ENCODE data around the gene MEF2B.
"Not testable (repeated sequence)": the region's sequence is repeated elsewhere in the genome, so short reads cannot be mapped to it uniquely, and the experiment has no call there.

MEF2B gene

GRCh38 chr19:19192910-19193423 lies 22.9 kb upstream of the MEF2B start:
- no peak for DNase-seq

DNA sequence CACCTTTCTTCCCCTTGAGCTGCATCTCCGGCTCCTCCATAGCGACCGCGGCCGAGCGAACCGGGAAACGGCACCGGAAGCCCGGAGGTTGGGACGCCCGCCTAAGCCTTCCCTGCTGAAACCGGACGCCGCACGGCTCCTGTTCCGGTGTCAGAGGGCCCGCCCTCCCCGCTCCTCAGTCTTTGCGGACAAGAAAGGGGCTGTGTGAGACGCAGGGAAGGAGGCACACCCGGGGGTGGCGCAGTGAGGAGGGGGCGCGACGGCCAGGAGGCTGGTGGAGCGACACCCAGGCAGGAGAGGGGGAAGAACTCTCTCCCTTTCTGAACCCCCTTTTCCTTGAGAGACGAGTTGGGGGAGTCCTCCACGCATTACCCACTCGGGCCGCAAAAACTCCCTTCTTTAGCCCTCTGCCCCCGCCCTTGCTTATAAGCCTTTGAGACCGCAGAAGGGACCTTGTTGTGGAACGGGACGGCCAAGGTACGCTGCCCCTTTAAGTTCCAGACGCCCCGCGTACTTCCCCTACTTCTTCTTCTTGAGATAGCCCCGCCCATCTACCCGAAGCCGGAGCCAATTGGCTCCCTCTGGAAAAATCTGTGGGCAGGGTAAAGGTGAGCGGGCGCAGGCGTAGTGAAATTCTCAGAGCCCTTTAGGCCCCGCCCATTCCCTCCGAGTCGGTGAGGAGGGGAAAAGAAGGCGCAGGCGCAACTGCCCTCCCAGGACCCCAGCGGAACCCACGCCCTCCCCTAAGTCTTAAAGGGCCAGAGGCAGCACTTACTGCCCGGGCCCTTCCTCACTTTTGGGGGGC lies 22.2 kb upstream of the MEF2B start, which contains the start of the genes BORCS8 and RFXANK:
BORCS8 (minus strand) TSS at position 75 of the 805 bp plus-strand sequence; CDS start at position 40, 35 bp downstream.
RFXANK (plus strand) TSS at position 181 of the 805 bp plus-strand sequence. CDS start 1,689 bp downstream, outside the sequence.
- peak; percentile 99 for DNase-seq

DNA sequence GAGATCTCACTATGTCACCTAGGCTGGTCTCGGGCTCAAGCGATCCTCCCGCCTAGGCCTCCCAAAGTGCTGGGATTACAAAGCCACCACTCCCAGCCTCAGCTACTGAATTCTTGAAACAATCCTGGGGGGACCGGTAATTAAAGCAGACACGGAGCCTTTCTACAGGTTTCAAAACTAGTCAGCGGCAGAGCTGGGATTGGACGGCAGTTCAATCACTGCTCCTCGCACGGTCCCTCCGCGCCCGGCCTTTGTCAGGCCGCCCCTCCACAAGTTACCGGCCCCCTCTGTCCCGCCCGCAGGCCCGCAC lies 21.7 kb upstream of the MEF2B start:
- no peak for DNase-seq

DNA sequence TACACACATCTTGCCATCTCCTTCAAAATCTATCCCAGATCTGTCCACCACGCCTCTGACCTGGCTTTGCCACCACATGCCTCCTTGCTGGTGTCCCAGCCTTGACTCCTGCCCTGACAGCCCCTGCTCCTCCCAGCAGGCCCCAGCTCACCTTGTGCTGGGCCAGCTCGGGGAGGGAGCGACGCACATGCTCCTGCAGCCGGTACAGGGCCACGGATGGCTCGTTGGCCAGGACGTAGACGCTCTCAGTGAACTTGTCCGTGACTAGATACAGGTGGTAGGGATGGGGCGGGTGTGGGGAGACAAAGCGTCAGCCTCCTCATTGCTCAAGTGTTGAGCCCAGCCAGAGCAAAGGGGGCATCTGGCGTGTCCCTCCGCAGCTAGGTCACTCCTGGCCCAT lies 16.7 kb upstream of the MEF2B start:
- no peak for DNase-seq

- peak; percentile 6 for DNase-seq
Observed at GRCh38 chr19:19185853-19186740, 16.0 kb upstream of the MEF2B start.

- no peak for DNase-seq
Observed at GRCh38 chr19:19181488-19181998, 11.5 kb upstream of the MEF2B start.

DNA sequence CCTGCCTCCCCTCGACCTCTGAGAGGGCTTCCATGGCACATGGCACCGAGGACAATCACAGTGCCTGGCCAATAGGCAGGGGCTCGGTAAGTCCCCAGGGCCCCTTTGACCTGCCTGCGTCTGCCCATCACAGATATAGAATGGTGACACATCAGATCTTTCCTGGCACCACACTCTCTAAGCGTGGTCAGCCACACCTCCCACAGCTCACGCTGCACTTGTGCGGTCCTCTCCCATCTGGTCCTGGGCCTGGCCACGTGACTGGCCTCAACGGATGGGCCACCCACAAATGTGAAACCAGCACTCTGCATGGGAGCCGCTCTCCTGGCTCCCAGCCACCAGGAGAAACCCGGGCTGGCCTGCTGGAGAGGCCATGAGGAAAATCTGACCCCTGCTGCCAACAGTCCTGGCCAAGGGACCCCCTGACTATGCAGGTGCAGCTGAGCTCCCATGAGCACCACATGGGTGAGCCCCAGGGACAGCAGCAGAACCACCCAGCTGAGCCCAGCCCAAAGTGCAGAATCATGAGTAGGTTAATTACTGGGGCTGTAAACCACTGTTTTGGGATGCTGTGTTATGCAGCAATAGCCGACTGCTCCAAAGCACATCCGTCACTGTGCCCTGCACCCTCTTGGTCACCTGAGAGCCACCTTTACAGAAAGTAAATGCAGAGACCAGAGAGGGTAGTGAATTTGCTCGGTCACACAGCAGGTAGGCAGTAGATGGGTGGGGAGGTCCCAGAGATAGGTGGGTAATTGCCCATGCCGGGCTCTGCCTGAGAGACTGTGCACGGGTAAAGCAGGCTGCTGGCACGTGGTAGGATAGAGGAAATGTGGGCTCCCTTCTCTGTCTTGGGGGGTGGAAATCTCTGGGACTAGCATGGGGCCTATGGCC lies 9.7 kb upstream of the MEF2B start:
- no peak for DNase-seq

- no peak for DNase-seq
Observed at GRCh38 chr19:19176950-19177349, 6.9 kb upstream of the MEF2B start.

- DNase-seq: not testable (repeated sequence)
Observed at GRCh38 chr19:19173243-19173642, 3.2 kb upstream of the MEF2B start.

DNA sequence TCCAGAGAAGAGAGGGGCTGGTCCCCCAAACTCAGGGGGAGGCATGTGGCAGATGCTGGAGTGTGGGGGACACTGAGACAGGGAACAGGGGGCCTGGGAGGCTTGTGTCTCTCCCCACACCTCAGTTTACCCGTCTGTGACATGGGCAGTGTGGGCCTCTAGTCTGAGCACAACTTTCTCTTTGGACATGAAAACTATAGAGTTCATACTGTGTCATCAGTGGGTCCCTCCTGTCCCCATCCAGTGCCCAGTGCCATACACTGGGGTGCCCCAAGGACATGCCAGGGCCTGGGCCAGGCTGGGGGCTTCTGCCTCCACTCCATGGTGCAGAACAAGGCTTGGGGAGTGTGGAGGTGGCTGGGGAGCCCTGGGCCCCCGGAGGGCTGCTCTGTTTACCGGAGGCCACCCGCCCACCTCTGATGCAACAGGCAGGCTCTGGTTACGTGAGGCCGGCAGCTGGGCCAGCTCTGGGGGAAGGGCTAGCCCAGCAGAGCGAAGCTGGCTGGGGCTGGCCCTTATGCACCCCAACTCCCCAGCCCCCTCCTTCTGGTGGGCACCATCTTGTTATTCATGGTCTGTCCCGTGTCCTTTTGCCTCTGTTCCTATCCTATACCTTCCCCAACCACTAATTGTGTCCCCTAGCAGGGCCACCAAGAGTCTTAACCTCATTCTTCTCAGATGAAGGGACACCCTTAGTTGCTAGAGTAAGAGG lies 1.9 kb upstream of the MEF2B start:
- DNase-seq: no peak

- DNase-seq: no peak
Observed at GRCh38 chr19:19170873-19171672, 1.0 kb upstream of the MEF2B start.

DNA sequence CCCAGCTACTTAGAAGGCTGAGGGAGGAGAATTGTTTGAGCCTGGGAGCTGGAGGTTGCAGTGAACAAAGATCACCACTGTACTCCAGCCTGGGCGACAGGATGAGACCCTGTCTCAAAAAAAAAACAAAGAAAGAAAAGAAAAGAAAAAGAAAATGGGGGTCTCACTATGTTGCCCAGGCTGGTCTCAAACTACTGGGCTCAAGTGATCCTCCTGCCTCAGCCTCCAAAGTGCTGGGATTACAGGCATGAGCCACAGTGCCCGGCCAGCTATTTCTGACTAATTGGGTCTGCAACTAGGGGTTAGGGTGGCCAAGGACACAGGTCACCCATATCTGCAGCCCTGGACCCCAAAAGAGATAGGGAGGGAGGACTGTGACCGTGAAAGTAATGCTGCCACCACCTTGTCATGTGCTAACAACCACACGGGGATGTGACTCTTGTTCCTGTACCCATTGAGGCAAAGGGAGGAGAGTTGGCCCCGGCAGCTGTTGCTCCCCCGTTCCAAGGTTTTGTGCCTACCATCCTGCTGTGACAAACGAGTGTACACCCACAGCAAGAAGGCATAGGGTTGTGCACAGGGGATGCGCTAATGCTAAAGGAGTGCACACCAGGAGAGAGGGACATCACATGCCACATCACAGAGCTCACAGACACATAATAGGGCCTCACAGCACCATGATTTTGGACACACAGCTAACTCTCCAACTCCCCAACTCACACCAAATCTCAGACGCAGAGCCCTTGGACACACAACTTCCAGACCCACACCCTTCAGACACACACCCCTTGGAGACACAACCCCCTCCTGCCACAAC lies 619 bp downstream of the MEF2B start:
- no peak for DNase-seq

- DNase-seq: no peak
Observed at GRCh38 chr19:19167612-19168011, 2.5 kb downstream of the MEF2B start.

- no peak for DNase-seq
Observed at GRCh38 chr19:19165396-19165795, 4.7 kb downstream of the MEF2B start.

- no peak for DNase-seq
Observed at GRCh38 chr19:19162495-19162894, 7.6 kb downstream of the MEF2B start.

DNA sequence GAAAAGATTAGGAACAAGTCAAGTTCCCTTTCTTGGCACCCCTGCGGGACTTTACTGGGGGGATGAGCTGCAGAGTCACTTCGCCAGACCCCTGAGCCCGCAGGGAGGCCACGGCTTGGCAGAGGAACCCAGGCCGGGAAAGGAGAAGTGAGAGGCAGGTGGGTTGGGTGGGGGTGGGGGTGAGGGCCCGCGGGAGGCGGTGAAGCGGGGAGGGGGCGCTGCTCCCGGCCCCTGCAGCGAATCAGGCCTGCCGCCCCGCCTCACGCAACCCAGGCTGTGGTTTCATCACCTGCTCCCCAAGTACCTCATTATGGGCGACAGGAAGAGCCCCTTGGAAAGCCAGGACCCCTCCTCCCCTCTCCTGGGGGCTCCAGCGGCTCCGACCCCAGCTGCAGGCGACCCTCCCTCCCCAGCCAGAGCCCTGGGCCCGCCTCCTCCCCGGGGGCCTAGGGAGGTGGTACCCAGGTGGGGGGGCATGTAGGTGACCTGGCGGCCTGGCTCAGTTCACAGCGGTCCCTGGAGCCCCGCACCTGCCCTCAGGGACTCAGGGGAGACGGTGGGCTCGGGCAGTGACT lies 9.5 kb downstream of the MEF2B start:
- DNase-seq: no peak

DNA sequence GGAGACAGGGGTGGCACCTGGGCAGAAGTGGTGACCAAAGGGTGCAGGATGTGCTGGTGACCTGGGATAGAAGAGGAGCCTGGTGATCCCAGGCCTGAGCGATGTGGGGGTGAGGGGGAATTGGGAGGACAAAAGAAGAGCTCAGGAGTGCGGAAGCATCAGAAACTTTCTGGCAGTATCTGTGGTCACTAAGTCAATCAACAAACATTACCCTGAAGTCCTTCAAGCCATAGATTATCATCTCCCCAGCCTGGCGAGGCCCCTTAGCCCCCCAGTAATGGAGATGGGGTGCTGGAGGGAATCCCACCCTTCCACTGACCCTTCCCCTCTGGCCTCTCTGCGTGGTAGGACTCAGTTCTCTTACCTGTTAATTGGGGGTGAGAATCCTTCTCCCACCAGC lies 10.5 kb downstream of the MEF2B start:
- DNase-seq: no peak

DNA sequence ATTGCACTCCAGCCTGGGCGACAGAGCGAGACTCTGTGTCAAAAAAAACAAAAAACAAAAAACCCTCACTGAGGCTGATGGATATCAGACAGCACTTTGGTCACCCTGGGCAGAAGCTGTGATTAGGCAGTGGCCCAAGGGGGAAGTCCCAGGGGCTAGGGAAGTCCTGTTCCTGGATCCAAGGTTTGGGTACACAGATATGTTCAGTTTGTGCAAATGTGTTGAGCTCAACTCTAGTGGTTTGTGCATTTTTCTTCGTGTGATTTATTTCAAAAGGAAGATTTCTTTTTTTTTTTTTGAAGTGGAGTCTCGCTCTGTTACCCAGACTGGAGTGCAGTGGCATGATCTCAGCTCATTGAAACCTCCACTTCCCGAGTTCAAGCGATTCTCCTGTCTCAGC lies 12.3 kb downstream of the MEF2B start:
- no peak for DNase-seq

- no peak for DNase-seq
Observed at GRCh38 chr19:19155495-19156219, 14.4 kb downstream of the MEF2B start.

All from NCI-H2029 (cell line).